HG02973 (cell line): ENCODE results near the gene SLC22A17.
"Not testable (repeated sequence)": the region's sequence is repeated elsewhere in the genome, so short reads cannot be mapped to it uniquely, and the experiment has no call there.

ENCODE experiments used
- ATAC-seq: cut with Tn5 transposase; IDR thresholded peaks from one replicate; pipeline ENCODE4 v1.9.1; 2021; ENCODE audit warnings: moderate library complexity; ENCODE audit not compliant: unreplicated experiment

Gene SLC22A17

GRCh38 chr14:23352506-23353432 lies at the start of gene SLC22A17:
Gene SLC22A17, minus strand, starts transcription at chr14:23352887.
- no peak for ATAC-seq

DNA sequence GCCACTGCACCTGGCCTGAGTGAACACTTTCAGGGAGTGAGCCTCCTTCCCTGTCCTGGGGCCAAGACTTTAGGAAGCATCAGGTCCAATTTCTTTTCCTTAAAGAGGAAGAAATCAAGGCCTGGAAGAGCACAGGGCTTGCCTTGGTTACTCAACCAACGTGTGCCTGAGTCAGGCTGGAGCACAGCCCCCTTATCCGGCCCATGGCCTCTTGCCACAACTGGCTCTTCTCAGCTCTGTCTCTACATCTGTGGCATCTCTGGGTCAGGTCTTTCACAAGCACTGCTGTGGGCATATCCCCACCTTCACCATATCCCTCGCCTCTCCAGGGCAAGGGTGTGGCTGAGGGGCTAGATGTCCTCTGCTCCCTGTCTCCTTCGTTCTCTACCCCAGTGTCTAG lies 48.6 kb upstream of the SLC22A17 start:
- ATAC-seq, result no peak

DNA sequence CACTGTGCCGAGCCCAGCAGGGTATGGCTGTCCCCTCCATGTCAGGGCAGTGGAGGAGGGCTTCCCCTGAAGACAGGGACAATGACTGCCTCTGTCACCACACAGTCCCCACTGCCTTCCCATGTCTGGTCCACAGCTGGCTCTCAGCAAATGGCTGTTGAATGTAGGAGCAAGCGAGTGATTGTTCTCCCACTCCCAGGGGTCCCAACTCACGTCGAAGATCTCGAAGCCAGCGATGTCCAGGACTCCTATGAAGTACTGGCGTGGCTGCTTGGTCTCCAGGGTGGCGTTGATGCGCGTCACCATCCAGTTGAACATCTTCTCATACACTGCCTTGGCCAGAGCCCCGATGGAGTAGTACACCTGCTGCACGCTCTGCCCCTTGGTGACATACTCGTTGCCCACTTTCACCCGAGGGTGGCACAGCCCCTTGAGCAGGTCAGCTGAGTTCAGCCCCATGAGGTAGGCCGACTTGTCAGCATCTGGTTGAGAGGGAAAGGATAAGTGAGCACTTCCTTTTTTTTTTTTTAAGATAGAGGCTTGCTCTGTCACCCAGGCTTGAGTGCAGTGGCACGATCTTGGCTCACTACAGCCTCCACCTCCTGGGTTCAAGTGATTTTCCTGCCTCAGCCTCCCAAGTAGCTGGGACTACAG lies 47.9 kb upstream of the SLC22A17 start:
- ATAC-seq, result not testable (repeated sequence)

GRCh38 chr14:23399591-23399990 lies 46.9 kb upstream of the SLC22A17 start:
- ATAC-seq, result no peak

GRCh38 chr14:23399136-23399535 lies 46.4 kb upstream of the SLC22A17 start:
- no peak for ATAC-seq

DNA sequence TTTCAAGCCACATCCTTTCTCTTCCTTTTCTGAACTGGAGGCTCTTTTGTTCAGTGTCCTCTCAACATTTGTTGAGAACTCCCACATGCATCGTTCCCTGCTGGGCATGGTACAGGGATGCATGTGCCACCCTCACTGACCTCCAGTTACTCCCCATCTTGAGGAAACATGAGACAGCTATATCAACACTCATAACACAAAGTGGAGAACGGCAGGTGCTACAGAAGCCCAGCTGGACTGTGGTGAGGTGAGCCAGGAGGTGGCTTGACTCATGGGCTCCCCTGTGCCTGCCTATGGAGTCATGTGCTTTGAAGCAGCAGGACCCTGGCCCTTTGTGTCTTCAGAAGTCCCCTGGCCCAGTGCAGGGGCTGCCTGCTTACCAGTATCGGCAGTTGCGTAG lies 45.7 kb upstream of the SLC22A17 start:
- no peak for ATAC-seq

GRCh38 chr14:23396781-23397407 lies 44.2 kb upstream of the SLC22A17 start:
- ATAC-seq, result no peak

DNA sequence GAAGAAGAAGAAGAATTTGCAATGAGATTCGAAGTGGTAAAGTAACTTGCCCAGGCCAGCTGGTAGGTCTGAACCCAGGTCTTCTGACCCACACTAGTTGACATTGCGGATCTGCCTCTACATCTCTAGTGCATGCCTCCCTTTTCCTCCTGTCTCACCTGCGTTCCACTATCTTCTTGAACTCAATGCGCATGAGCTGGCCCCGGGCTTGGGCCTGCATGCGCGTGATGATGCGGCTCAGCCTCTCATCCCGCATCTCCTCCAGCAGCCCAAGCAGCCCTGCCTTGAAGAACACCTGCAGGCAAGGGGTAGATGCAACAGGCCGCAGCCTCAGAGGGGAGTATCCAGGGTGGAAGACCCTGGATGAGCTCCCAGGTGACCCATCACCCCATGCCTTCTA lies 43.4 kb upstream of the SLC22A17 start:
- ATAC-seq, result no peak

GRCh38 chr14:23392613-23393012 lies 39.9 kb upstream of the SLC22A17 start:
- ATAC-seq, result no peak

DNA sequence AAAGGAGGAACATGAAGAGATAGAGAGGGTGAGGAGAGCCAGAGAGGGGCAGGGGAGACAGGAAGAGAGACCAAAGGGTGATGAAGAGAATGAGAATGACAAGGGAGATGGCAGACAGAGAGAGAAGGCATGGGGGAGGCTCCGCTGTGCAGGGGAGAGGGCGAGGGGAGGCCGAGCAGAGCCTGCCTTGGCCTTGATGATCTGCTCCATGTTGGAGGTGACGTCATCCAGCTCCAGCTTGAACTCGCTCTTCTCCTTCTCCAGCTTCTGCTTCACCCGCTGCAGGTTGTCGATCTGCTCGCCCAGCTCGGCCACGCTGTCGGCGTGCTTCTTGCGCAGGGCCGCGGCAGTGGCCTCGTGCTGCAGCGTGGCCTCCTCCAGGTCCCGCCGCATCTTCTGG lies 37.2 kb upstream of the SLC22A17 start:
- ATAC-seq, result not testable (repeated sequence)

DNA sequence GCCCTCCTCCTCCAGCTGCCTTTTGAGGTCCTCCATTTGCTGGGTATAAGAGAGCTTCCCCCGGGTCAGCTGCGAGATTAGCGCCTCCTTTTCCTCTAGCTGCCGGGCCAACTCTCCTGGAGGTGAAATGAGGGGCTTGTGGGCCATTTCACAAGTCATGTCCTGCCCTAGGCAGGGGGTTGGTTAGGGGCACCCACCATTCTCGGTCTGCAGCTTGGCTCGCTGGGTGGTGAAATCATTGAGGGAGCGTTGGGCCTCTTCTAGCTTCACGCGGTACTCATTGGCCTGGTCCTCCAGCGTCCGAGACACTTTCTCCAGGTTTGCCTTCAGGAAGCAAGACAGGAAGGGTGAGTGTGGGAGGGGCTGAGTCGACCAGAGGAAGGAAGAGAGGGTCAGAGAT lies 36.7 kb upstream of the SLC22A17 start:
- ATAC-seq, result no peak

- ATAC-seq, result no peak
These were observed 36.3 kb upstream of the SLC22A17 start for GRCh38 chr14:23388996-23389395.

DNA sequence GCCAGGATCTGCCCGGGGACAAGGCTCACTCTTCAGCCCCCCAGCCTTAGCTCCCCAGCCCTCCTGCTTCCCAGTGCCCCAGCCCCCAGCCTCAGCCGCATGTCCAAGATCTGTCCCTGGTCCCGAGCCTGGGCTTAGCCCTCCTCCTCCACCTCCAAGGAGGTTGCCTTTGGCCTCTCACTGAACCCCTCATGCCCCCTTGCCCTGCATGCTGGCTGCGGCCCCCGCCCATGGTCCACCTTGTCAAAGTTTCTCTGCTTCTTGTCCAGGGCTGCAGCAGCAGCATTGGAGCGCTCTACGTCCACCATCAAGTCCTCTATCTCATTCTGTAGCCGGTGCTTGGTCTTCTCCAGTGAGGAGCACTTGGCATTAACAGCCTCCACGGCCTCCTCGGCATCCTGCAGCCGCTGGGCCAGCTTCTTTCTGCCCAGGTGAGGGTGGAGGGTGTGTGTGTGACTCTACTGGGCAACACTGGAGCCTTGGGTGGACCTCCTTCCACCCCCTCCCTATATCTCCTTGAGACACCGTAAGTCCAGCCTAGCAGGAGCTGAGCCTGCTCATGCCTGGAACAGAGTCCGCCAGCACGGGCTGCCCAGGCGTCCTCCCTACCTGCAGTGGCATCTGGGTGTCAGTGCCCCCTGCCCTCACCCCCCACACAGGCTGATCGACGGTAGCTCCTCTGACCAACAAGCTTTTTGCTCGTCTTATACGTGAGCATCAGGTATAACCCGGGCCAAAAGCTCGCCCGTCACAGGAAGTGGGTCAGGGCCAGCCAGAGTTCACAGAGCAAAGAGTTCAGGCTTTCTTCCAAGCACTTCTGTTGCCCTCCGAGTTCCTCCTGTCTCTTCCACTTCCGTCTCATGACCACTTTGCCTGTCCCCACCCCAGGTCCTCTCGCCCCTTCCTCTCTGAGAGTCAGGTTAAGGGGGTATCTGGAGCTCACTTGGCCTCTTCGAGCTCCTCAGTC lies 35.5 kb upstream of the SLC22A17 start:
- no peak for ATAC-seq

DNA sequence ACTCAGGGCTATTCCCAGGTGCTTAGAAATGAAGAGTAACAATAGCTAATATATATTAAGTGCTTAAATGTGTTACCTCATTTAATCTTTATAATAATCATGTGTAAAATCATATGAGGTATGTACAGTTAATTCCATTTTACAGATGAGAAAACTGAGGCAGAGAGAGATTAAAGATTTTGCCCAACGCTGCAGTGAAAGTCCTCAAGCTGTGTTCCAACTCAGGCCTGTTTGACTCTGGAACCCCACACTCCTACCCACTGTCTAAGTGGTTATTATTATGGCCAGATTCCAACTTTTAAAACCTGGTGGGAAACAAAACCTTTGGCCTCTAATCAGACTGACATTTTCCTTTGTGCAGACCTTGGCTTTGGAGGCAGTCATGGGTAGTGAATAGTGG lies 34.3 kb upstream of the SLC22A17 start:
- ATAC-seq, result no peak

- not testable (repeated sequence) for ATAC-seq
These were observed 33.6 kb upstream of the SLC22A17 start for GRCh38 chr14:23386266-23386657.

GRCh38 chr14:23385642-23386265 lies 33.1 kb upstream of the SLC22A17 start:
- ATAC-seq, result no peak

DNA sequence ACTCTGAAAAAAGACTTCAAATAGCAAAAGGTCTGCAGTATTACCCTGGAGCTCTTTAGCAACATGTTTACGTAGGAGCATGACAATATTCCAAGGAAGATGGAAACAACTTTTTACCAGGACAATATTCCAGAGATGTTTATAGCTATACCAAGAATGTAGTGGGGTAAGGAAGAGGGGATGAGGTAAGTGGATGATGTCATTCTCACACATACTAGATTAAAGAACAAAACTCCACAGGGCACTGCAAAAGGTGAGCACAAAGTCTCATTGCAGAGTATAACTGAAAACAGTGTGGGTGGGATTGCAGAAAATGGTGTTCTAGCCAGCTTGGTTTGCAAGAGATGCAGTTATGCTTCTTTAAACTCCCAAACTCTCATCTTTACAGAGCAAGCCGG lies 32.6 kb upstream of the SLC22A17 start:
- ATAC-seq, result no peak

- ATAC-seq, result no peak
These were observed 31.8 kb upstream of the SLC22A17 start for GRCh38 chr14:23384364-23385080.

- no peak for ATAC-seq
These were observed 30.2 kb upstream of the SLC22A17 start for GRCh38 chr14:23382731-23383440.
